Trophoblast cell (in vitro differentiated cells and primary cell): ENCODE data around the gene DVL1.

Experiments used
- DNase-seq, 2 donors: peaks; one replicate each; pipeline ENCODE4 v3.0.0-alpha.2; 2016
- H2AFZ ChIP-seq: 2 replicates; pipeline ENCODE4 v1.6.1; 2013; ENCODE audit warnings: low read length, moderate library complexity, mild to moderate bottlenecking; ENCODE audit not compliant: insufficient read depth, poor library complexity
- H2AK5ac ChIP-seq: 2 replicates; pipeline ENCODE4 v1.6.1; 2013; ENCODE audit warnings: mild to moderate bottlenecking, low read length
- H2BK120ac ChIP-seq: 2 replicates; pipeline ENCODE4 v1.6.1; 2013; ENCODE audit warnings: low read length, mild to moderate bottlenecking, moderate library complexity; ENCODE audit not compliant: insufficient read depth, poor library complexity
- H2BK12ac ChIP-seq: 2 replicates; pipeline ENCODE4 v1.6.1; 2013; ENCODE audit warnings: mild to moderate bottlenecking, low read length, moderate library complexity
- H2BK5ac ChIP-seq: 2 replicates; pipeline ENCODE4 v1.6.1; 2013; ENCODE audit warnings: low read length, low read depth, moderate library complexity, mild to moderate bottlenecking; ENCODE audit not compliant: poor library complexity
- H3K14ac ChIP-seq: 2 replicates; pipeline ENCODE4 v1.6.1; 2013; ENCODE audit warnings: mild to moderate bottlenecking, low read length
- H3K18ac ChIP-seq: 2 replicates; pipeline ENCODE4 v1.6.1; 2013; ENCODE audit warnings: mild to moderate bottlenecking, low read length
- H3K23ac ChIP-seq: 2 replicates; pipeline ENCODE4 v1.6.1; 2013; ENCODE audit warnings: low read length
- H3K27ac ChIP-seq: 2 replicates; pipeline ENCODE4 v1.5.1; 2013; ENCODE audit warnings: low read depth, mild to moderate bottlenecking, inconsistent platforms, low read length, moderate library complexity
- H3K27me3 ChIP-seq: 2 replicates; pipeline ENCODE4 v1.6.1; 2013; ENCODE audit warnings: inconsistent platforms, mild to moderate bottlenecking, low read length, moderate library complexity; ENCODE audit not compliant: insufficient read depth
- H3K36me3 ChIP-seq, 2 experiments: 1 replicate in 1 of 2; 2 replicates in 1 of 2; pipeline ENCODE4 v1.6.1; 2013; ENCODE audit warnings: low read length in 2 of 2, mild to moderate bottlenecking in 2 of 2, moderate library complexity in 1 of 2; ENCODE audit not compliant: insufficient read depth in 2 of 2, control insufficient read depth in 1 of 2
- H3K4ac ChIP-seq: 2 replicates; pipeline ENCODE4 v1.6.1; 2013; ENCODE audit warnings: low read depth, mild to moderate bottlenecking, low read length, moderate library complexity
- H3K4me1 ChIP-seq, 2 experiments: 1 replicate in 1 of 2; 2 replicates in 1 of 2; pipeline ENCODE4 v1.6.1; 2013; ENCODE audit warnings: low read length in 2 of 2, mild to moderate bottlenecking in 2 of 2, moderate library complexity in 1 of 2; ENCODE audit not compliant: insufficient read depth in 2 of 2, control insufficient read depth in 1 of 2
- H3K4me2 ChIP-seq: 2 replicates; pipeline ENCODE4 v1.6.1; 2013; ENCODE audit warnings: inconsistent platforms, mild to moderate bottlenecking, low read length, moderate library complexity
- H3K4me3 ChIP-seq: 2 replicates; pipeline ENCODE4 v1.5.1; 2013; ENCODE audit warnings: mild to moderate bottlenecking, low read depth, low read length, inconsistent platforms
- H3K79me1 ChIP-seq: one replicate; pipeline ENCODE4 v1.6.1; 2013; ENCODE audit warnings: low read length
- H3K79me2 ChIP-seq: 2 replicates; pipeline ENCODE4 v1.6.1; 2013; ENCODE audit warnings: low read length, mild to moderate bottlenecking; ENCODE audit not compliant: control insufficient read depth, insufficient read depth, poor library complexity
- H3K9ac ChIP-seq: 2 replicates; pipeline ENCODE4 v1.6.1; 2013; ENCODE audit warnings: mild to moderate bottlenecking, low read length
- H3K9me3 ChIP-seq: 2 replicates; pipeline ENCODE4 v1.6.1; 2013; ENCODE audit warnings: low read depth, mild to moderate bottlenecking, control low read depth, inconsistent platforms, low read length; ENCODE audit not compliant: insufficient read depth
- H4K12ac ChIP-seq: 2 replicates; pipeline ENCODE4 v1.6.1; 2013; ENCODE audit warnings: low read depth, mild to moderate bottlenecking, low read length, moderate library complexity
- H4K8ac ChIP-seq: 2 replicates; pipeline ENCODE4 v1.6.1; 2013; ENCODE audit warnings: low read depth, mild to moderate bottlenecking, low read length, moderate library complexity
- H4K91ac ChIP-seq: one replicate; pipeline ENCODE4 v1.6.1; 2013; ENCODE audit warnings: low read depth, mild to moderate bottlenecking, low read length, moderate library complexity
- WGBS: extraction: QIAGEN DNeasy Blood & Tissue Kit; methylation state at CpG from one replicate; pipeline ENCODE4 v1.1.7; 2013; ENCODE audit warnings: missing lambda C conversion rate; ENCODE audit not compliant: insufficient read length, insufficient coverage; ENCODE audit errors: extremely low coverage; 5-methylcytosine and 5-hydroxymethylcytosine counted together

The DVL1 gene

GRCh38 chr1:1336446-1336845, 12.8 kb downstream of the DVL1 start:
- Histone ChIP-seq H3K9ac (no peak overlapping the region), H3K79me1 (no peaks in the 10 kb centered on the region), H3K4ac (no peak overlapping the region), H3K79me2 (no peaks in the 10 kb centered on the region), H2BK5ac (no peak overlapping the region), H4K12ac (no peak overlapping the region), H2BK12ac (no peak overlapping the region), H3K4me2 (no peak overlapping the region), H3K23ac (no peak overlapping the region), H3K36me3 (peaks cover 58 to 61% of the 10 kb centered on the region in 2 experiments), H3K4me1 (no peaks in the 10 kb centered on the region), H3K27me3 (no peaks in the 10 kb centered on the region), H4K8ac (no peak overlapping the region), H2BK120ac (no peak overlapping the region), H3K4me3 (no peak overlapping the region), H4K91ac (no peak overlapping the region), H3K18ac (no peak overlapping the region), H2AK5ac (no peak overlapping the region), H3K27ac (no peak overlapping the region), H3K14ac (no peak overlapping the region), H2AFZ (no peak overlapping the region), H3K9me3 (peaks cover 17% of the 10 kb centered on the region)
- no peak for DNase-seq
- WGBS = no CpG with 5 or more reads among the region's 26 CpGs

DNA sequence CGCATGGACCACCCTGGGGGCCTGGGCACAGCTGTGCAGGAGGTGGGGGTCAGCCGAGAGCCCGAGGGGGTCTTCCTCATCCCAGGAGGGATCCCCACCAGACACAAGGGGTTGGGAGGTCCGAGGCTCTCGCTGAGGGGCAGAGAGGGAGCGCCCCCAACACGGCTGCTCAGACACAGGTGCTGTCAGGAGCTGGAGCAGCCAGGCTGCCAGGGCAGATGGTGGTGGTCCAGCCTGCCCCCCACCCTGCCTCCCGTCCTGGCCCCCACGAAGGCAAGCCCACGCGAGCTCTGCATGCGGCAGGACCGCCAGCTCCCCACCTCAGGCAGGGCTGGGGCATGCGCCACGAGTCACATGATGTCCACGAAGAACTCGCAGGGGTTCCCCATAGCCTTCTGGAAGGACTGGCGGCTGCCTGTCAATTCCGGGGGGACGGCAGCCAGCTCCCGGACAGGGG, 13.4 kb downstream of the DVL1 start:
- no peak overlapping the region for H3K18ac ChIP-seq
- H3K14ac ChIP-seq = no peak overlapping the region
- H4K91ac ChIP-seq = no peak overlapping the region
- no peaks in the 10 kb centered on the region for H3K79me1 ChIP-seq
- H3K4me2 ChIP-seq = no peak overlapping the region
- H4K12ac ChIP-seq = no peak overlapping the region
- H3K36me3 ChIP-seq = peaks cover 52 to 54% of the 10 kb centered on the region in 2 experiments
- H3K79me2 ChIP-seq = no peaks in the 10 kb centered on the region
- no peaks in the 10 kb centered on the region for H3K27me3 ChIP-seq
- H3K9ac ChIP-seq = no peak overlapping the region
- H2AK5ac ChIP-seq = no peak overlapping the region
- H3K23ac ChIP-seq = no peak overlapping the region
- no peak overlapping the region for H3K4me3 ChIP-seq
- no peak overlapping the region for H2BK5ac ChIP-seq
- peaks cover 11% of the 10 kb centered on the region for H3K9me3 ChIP-seq
- H2AFZ ChIP-seq = no peak overlapping the region
- H3K4me1 ChIP-seq = no peaks in the 10 kb centered on the region
- H3K4ac ChIP-seq = no peak overlapping the region
- no CpG with 5 or more reads among the region's 21 CpGs for WGBS
- H2BK120ac ChIP-seq = no peak overlapping the region
- no peak overlapping the region for H3K27ac ChIP-seq
- H4K8ac ChIP-seq = no peak overlapping the region
- no peak for DNase-seq
- no peak overlapping the region for H2BK12ac ChIP-seq

DNA sequence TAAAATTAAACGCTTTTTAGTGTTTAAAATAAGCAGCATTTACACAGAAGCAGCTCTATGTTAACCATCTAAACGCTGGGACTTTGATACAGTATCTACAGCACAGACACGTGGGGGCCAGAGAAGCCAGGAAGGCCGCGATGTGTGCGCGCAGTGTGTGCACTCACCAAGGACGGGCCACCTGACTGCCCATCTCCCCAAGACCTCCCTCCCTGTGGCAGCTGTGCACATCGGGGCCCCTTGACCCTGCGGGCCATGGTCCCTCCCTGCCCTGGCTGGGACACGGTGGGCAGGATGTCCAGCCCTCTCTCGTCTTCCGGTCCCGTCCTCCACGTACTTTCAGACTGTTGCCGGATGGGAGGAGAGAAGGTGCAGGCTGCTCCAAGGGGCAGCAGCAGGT, 13.9 kb downstream of the DVL1 start:
- Histone ChIP-seq H3K23ac (no peak overlapping the region), H3K36me3 (peaks cover 49 to 50% of the 10 kb centered on the region in 2 experiments), H2AK5ac (no peak overlapping the region), H4K91ac (no peak overlapping the region), H3K4me3 (no peak overlapping the region), H3K18ac (no peak overlapping the region), H3K9me3 (peaks cover 7% of the 10 kb centered on the region), H4K8ac (no peak overlapping the region), H2BK120ac (no peak overlapping the region), H3K4me2 (no peak overlapping the region), H3K79me1 (no peaks in the 10 kb centered on the region), H4K12ac (no peak overlapping the region), H2AFZ (no peak overlapping the region), H2BK5ac (no peak overlapping the region), H3K27me3 (no peaks in the 10 kb centered on the region), H3K4ac (no peak overlapping the region), H2BK12ac (no peak overlapping the region), H3K79me2 (no peaks in the 10 kb centered on the region), H3K27ac (no peak overlapping the region), H3K9ac (no peak overlapping the region), H3K4me1 (no peaks in the 10 kb centered on the region), H3K14ac (no peak overlapping the region)
- no peak for DNase-seq
- WGBS = no CpG with 5 or more reads among the region's 16 CpGs

DNA sequence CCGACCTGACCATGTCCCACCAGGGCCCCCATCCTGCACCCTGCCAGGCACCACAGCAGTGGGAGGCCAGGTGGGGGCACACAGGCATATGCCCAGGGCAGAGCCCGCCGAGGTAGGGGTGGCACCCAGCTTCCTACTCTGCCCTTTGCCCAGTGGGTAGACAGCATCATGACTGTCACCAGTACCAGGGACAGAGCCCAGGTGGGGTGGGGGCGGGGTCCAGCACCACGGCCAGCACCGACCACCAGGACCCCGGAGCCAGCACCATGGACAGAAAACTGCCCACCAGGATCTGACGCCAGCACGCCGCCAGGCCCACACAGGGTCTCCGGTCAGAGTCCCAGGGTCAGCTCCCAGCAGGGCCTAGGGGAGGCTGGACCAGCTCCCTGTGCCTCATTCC, 14.4 kb downstream of the DVL1 start:
- no peak overlapping the region for H3K14ac ChIP-seq
- H4K8ac ChIP-seq = no peak overlapping the region
- peaks cover 44 to 45% of the 10 kb centered on the region in 2 experiments for H3K36me3 ChIP-seq
- H3K79me1 ChIP-seq = no peaks in the 10 kb centered on the region
- H3K23ac ChIP-seq = no peak overlapping the region
- no peak overlapping the region for H3K9ac ChIP-seq
- H4K12ac ChIP-seq = no peak overlapping the region
- no peak overlapping the region for H3K4me2 ChIP-seq
- H3K4ac ChIP-seq = no peak overlapping the region
- no peak overlapping the region for H2BK12ac ChIP-seq
- no peak overlapping the region for H3K18ac ChIP-seq
- H3K27me3 ChIP-seq = no peaks in the 10 kb centered on the region
- no peak overlapping the region for H2AK5ac ChIP-seq
- no peaks in the 10 kb centered on the region for H3K79me2 ChIP-seq
- no peak overlapping the region for H3K27ac ChIP-seq
- no peak overlapping the region for H2BK120ac ChIP-seq
- no peaks in the 10 kb centered on the region for H3K4me1 ChIP-seq
- no peak overlapping the region for H2BK5ac ChIP-seq
- peaks cover 10% of the 10 kb centered on the region for H3K9me3 ChIP-seq
- no peak overlapping the region for H4K91ac ChIP-seq
- WGBS = no CpG with 5 or more reads among the region's 11 CpGs
- no peak overlapping the region for H3K4me3 ChIP-seq
- H2AFZ ChIP-seq = no peak overlapping the region
- no peak for DNase-seq
